SH-SY5Y (cell line): ENCODE results near the gene MRPL16.

ENCODE experiments used
- GATA2 ChIP-seq: IDR thresholded peaks from 2 replicates; pipeline ENCODE4 v1.6.1; 2011; ENCODE audit warnings: mild to moderate bottlenecking, low read depth, low read length
- GATA3 ChIP-seq: IDR thresholded peaks from 2 replicates; pipeline ENCODE4 v1.6.1; 2011; ENCODE audit warnings: low read depth, mild to moderate bottlenecking, low read length, moderate library complexity

- TF ChIP-seq GATA3 (no peak), GATA2 (no peak)
Observed at GRCh38 chr11:59759900-59760299, 50.7 kb downstream of the MRPL16 start.
